Measurements from ENCODE around the gene AQP2.

Gene AQP2

DNA sequence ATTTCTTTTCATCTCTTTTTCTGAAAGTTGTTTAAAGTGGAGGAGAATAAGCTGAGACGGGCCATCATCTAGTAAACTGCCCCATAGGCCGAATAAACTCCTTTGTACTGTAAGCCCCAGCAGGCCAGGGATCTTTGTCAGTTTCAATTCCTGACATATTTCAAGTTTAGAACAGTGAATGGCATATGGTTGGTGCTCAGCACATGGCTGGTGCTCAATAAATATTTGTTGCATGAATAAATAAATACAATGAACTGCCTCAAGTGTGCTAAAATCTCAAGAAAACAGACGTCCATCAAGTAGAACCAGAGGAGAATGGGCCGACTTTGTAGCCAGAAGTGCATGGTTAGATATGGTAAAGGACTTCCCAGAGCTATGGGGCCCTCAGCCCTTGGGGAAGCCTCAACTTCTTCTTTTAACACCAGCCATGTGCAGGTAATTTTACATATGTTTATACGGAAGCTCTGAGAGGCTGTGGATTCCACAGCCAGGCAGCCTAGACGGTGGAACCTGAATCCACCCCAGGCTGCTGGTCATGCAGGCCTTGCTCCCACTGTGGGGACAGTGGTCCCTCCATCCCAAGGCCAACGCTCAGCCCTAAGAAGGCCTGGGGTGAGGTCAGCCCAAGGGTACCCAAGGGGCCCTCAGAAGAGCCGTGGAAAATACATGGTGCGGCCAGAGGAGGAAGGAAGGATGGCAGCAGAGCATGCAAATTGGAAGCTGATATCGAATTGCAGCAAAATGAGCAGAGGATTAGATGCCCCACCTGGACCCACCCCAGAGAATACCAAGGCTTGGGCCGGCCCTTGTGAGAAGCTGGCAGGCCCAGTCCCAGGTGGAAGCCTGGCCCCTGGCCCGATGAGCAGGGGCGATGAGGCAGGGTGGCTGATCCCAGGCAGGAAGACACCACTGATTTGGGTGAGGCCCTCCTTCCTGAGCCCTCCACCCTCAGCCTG lies 8.7 kb upstream of the AQP2 start:
- no peak for DNase-seq (ENCODE audit: low read depth)

DNA sequence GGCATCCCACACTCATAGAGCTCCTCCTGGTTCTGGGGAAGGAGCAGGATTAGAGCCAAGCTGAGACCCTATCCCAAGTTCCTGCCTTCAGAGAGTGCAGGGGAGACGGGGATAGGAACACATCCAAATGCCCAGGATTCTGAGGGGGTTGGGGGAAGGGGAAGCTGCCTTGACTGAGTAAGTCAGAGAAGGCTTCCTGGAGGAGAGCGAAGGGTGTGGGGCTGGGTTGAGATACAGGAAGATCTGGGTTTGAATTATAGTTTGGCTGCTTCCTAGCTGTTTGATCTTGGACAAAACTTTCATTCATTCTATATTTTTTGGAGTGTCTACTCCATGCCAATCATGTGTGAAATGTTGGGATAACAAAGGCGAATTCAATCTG lies 8.0 kb upstream of the AQP2 start:
- DNase-seq (ENCODE audit: low read depth), result no peak

DNA sequence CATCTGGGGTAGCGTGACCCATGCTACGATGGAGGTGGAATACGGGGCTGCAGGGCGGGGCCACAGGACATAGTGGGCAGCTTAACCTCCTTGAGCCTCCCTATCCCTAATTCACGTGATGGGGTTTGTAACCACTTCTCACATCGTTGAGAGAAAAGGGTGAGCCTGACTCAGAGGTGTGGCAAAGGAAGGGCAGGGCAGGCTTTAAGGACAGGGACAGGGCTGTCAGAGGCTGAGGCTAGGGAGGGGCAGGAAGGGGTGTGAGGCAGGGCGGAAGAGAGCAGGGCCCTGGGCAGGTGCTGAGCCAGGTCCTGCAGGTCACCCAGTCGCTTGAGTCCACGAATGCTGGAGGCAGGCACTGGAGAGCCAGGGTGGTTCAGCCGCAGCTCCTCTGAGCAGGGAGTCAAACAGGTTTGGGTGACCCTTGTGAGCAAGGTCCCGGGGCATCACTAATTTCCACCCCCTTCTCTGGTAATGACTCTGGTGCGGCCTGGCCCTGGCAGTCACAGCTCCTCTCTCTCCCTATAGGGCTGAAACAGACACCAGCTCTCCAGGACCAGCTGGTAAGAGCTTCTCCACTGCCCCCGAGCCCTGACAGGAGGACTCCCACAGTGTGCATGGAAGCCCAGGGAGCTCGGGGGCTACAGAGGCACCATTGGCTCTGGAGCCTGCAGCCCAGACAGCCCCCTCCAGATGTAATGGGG lies 7.5 kb upstream of the AQP2 start:
- no peak for DNase-seq (ENCODE audit: low read depth)

DNA sequence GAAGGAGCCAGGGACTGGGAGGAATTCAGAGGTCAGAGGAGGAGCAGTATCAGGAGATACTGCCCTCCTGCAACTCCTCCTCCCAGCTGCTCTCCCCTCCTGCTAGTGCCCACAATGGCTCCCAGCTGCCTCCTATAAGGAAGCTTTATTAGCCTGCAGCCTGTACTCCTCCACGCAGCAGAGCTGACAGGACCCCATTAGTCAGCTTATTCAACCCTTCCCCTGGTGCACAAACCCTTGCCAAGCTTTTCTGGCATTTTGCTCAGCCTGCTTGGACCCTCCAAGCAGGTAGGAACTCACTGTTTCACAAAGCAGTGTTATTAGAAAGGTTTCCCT lies 6.9 kb upstream of the AQP2 start:
- DNase-seq (ENCODE audit: low read depth), result no peak

DNA sequence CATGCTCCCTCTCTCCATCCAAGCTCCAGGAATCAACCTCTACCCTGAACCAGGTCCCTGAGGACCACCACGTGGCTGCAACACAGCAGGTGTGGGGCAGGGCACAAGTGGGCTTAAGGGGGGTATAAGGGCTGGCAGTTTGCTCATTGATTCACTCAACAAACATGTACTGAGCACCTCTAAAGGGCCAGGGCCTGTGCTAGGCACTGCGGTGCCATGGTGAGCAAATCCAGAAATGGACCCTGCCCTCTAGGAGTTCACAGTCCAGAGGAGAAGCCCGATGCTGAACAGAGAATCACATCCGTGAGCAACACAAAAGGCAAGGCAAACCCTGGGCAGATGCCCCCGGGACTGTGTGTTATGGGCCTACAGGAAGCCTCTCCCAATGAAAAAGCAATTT lies 6.5 kb upstream of the AQP2 start:
- DNase-seq (ENCODE audit: low read depth), result no peak

DNA sequence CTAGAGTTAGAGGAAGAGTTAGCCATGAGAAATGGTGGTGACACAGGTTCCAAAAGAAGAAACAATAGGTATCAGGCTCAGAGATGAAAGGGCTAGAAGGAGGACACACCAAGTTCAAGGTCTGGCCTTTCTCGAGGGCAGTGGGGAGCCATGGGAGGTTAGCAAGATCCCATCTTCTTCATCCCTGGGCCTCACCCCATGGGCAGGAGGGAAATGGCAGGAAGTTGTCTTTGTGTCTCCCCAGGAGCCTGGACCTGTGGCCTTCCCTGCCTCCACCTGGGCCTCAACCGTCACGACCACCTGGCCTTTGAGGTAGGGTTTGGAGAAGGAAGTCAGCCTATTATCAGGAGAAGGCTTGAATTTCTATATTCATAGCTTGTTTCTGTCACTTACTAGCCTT lies 5.8 kb upstream of the AQP2 start:
- no peak for DNase-seq (ENCODE audit: low read depth)

DNA sequence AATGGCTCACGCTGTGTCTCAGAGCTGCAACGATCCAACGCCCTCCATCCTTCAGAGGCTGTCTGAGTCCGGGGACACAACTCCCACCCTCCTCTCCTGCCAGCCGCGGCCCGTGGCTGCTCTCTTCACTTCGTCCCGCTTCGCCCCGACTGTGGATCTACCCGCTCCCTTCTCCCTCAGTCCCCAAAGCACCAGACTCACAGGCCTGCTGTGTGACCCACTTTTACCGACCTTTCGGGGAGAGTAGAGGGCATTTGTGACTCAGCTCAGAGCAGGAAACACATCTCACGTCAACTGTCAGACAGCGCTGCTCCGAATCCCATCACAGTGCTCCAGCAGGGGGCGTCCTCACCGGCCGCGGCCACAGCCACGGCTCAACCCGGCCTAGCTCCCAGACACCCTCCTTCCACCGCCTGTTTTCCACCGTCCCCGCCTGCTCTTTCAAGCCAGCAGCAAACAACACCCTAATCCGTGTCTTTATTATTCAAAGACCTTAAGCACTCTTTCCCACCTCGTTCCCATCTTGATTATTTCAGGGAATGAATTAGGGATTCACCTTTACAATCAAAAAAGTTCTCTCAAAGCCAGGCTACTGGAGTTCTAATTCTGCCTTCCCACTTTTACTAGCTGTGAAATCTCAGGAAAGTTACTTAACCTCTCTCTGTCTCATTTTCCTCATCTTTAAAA lies 5.0 kb upstream of the AQP2 start:
- peak; percentile 62 for DNase-seq (ENCODE audit: low read depth)

DNA sequence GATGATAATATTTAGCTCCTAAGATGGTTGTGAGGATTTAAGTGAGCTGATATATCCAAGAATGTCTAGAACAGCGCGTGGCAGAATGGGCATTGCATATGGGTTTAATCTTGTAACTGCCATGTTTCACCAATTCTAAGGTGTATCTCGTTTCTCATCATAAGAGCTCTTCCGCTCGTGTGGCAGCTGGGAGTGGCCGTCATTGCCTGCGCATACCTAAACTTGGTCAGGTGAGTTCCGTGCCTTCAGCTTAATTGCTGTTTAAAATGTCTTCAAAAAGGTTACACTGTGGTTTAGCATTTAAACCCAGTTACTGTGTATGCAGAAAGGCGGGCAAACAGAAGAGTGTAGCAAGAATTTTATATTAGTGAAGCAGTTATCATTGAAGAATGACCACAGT lies 4.5 kb upstream of the AQP2 start:
- DNase-seq (ENCODE audit: low read depth), result no peak

DNA sequence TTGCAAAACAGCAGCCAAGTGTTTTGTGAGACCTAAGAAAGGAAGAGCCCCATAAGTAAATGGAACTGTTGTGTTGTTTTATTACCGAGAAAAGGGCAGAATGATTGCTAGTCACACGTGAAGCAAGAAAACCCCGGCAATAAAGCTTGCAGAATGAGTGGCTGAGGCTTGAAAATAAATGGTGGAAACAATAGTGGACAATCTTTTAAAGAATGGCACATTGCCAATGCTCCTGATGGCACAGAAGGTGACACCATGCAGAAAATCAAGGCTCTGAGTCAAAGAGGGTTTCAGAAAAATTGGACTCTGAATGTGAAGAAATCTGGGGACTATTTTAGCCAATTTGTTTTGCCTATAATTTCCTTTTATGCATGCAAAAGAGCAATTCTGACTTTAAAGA lies 4.0 kb upstream of the AQP2 start:
- DNase-seq (ENCODE audit: low read depth), result no peak

DNA sequence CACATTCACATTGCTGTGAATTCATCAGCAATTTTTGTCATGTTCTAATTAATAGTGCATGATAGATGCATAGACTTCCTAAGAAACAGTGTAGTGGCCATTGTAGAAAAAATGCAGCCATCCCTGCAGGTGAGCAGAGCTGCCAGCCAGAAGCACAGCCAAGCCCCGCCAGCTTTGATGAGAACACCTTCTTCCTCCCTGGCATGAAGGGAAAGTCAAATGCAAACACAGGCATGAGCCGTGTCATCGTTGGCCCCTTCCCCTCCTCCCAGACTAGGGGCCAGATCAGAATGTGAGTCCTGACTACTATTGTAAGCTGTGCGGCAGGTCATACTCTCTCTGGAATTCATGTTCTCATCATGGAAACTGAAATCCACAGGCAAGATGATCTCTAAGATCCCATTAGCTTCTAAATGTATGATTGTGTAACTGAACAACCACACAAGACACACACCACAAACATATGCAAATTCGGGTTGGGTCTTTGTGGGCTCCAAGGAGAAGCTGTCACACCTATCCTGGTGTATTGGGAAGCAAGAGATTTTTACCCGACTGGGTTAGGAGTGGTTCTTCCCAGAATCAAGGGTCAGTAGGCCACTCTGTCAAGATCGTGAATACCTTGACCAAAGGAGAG lies 2.8 kb upstream of the AQP2 start:
- DNase-seq (ENCODE audit: low read depth), result no peak

DNA sequence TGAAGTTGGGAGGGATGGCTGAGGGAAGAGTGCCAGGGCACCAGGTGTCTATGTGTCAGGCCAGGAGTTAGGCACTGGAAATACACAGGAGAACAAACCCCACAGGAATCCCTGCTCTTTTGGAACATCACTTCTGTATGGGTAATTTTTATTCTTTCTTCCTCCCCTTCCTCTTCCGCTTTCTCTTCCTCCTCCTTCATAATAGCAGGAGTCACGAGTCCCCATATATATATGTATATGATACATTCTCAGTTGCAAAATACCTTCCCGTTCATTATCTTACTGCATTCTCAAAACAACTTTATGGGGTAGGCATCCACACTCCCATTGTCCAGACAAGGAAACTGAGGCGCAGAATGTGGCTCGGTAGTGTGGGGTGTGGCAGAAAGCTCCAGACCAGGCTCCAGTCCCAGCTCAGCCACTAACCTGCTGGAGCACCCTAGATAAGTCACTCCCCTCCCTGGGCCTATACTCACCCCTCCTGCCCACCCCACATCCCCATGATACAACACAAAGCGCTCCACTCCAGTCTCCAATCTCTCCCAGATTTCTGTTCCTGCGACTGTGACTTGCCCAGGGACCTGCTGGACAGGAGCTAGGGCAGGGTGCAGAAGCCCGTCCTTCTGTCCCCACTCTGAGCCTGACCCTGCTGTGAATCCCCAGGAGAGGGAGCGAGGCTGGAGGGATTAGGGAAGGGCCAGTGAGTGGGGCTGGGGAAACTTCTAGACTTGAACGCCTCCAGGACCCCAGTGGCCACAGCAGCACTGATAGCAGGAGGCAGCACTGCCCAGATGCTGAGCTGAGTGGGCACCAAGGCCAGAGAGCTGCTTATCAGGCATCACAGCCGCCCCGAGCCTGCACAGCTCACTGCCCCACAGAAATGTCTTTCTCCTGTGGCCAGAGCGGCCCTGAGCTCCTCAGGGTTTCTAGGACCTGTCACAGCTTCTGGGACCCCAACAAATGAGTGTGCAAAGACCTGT lies 1.4 kb upstream of the AQP2 start:
- no peak for DNase-seq (ENCODE audit: low read depth)

DNA sequence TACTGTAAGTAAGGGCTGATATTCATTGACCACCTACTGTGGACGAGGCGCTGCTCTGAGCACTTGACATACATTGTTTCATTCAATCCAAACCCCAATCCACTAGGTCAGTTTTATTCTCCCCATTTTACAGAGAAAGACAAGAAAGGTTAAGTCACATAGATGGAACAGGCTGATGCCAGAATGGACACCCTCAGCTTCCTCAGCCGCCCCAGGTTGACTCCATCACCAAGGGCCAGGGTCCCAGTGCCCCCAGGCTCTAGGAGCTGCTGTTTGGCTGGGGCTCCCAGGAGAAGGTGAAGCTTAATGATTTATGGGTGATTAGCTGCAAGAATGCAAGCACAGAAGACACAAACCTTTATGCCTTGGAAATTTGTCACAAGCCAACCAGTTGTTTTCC lies 671 bp upstream of the AQP2 start:
- DNase-seq (ENCODE audit: low read depth), result no peak

DNA sequence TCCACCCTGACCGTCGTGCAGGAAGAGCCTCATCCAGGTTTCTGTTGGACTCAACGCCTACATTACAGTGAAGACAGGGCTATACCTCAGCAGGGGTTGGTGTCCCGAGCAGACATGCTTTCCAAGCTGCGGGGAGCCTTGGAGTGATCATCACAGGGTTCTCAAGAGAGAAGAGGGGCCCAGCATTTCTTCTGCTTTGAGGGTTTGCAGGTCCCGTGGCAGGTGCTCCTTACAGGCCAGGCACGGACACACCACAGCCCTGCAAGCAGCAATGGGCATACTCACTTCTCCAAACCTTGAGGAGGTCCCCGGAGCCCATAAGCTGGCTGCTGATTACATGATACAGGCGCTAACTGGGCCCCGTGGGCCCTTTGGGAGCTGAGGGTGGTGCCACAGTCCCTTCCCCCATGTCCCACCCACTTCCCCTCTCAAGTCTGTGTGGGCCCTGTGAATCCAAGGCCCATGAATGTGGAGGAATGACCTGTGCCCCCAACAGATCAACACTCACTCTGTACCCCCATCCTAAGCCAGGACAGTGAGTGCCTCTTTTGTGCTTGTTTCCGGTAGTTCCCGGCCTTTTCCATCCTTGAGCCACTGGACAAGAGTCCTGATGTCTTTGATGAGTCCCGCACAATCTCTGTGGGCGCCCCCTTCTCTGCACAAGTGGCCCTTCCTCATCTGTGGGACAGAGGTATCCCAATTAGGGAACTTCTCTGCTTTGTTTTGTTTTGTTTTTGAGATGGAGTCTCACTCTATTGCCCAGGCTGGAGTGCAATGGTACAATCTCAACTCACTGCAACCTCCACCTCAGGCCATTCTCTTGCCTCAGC lies 1.1 kb downstream of the AQP2 start:
- DNase-seq (ENCODE audit: low read depth), result no peak

DNA sequence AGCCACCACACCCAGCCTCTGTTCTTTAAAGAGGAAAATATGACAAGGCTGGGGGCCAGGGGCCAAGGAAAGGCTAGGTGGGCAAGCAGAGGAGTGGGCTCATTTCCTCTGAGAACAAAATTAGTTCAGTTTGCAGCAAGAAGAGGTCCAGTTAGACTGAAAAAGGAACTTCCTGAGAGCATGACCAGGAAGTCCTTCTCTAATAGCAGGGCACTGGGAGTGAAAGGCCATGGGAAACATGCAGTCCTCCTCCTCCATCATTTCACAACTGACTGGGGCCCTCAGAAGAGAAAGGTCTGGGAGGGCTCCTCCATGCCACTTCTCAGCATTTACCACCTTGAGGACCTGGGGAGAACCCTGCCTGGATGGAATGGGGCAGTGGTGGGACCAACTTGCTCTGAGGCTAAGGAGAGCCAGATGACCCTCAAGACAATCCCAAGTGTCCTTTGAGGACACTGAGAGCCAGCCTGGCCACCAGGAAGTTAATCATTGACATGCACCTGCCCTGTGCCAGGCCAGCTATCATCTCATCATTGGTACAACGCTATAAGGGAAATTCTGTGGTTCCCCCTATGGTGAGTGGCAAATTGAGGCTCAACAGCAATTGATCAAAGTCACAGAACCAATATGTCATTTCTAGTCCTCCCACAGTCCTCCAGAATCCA lies 2.0 kb downstream of the AQP2 start:
- DNase-seq (ENCODE audit: low read depth), result no peak

DNA sequence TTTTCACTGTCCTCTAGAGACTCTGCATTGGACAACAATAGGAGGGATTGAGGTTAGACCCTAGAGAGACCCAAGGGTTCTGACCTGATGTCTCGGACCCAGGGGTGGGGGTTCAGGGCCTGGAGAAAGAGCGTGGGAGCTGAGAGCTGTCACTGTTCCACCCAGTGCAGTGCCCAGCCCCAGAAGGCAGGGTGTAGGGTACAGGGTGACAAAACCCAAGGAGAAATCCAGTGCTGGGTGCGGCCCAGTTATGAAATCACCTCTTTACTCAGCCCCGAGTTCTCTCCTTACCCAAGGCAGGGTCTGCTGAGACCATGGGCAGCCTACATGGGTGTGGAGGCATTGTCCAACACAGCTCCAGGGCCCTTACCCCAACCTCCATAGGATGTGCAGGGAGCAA lies 2.6 kb downstream of the AQP2 start:
- DNase-seq (ENCODE audit: low read depth), result no peak

DNA sequence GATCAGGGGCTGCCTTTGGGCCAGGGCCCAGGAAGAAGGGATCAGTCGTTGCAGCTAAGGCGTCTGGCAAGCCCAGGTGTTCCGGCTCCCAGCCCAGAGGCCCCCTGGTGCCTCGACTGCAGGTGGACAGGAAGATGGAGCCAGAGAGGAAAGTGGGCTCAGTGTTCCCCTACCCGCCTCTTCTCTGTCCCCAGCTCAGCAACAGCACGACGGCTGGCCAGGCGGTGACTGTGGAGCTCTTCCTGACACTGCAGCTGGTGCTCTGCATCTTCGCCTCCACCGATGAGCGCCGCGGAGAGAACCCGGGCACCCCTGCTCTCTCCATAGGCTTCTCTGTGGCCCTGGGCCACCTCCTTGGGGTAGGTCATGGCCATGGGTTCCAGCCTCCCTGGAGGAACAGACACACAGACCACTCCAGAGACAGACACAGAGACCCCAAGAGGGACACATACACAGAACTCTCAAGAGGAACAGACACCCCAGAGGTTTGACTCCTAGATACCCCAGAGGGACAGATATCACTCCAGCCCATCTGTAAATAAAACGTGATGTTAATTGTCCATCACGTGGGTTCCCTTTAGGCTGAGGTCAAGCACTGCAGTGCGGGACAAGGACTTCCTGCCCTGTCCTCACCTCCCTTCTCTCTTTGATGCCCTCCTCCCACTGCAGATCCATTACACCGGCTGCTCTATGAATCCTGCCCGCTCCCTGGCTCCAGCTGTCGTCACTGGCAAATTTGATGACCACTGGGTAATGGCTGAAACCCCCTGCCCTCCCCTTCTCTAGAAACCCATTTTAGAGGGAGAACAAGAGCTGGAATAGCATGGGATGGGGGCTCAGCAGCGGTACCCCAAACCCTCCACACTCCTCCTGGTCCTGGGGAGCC lies 3.7 kb downstream of the AQP2 start:
- no peak for DNase-seq (ENCODE audit: low read depth)

DNA sequence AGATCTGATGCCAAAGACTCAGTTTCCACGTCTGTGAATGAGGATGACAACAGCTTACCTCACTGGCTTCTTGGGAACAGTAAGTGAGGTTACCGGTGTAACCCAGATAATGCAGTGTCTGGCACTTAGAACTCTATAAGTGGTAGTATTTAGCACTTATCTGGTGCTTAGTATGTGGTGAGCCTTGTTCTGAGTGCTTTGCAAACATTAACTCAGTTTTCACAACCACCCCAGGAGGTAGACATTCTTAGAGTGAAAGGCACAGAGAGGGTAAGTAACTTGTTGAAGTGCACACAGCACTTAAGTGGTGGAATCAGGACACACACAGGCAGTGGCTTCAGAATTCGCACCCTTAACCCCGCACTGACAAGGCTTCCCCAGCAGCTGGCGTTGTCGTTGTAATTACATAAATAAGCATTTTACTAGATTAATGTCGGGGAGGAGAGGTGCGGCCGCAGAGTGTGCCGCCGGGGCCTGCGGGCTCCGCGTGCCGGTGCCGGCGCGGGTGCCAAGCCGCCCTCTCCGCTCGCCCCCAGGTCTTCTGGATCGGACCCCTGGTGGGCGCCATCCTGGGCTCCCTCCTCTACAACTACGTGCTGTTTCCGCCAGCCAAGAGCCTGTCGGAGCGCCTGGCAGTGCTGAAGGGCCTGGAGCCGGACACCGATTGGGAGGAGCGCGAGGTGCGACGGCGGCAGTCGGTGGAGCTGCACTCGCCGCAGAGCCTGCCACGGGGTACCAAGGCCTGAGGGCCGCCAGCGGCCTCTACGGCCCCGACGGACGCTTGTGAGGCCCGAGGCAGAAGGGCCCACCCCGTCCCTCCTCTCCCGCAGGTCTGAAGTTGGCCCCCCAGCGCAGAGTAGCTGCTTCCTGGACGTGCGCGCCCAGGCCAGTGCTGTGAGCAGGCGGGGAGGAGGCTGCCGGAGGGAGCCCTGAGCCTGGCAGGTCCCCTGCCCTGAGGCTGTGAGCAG lies 4.6 kb downstream of the AQP2 start:
- no peak for DNase-seq (ENCODE audit: low read depth)

All from T follicular helper cell (primary cell).